BJ (cell line): Measurements from ENCODE around the gene AGBL4. TPM values are rescaled to one million over a fixed set of nuclear protein-coding genes. Genes with fewer than 3 reads are reported as not detected.
"Not testable (repeated sequence)": the region's sequence is repeated elsewhere in the genome, so short reads cannot be mapped to it uniquely, and the experiment has no call there.

Experiments used
- CTCF ChIA-PET: fragments of 350-600 bp; formaldehyde crosslinking; extraction: SDS; loops from one replicate; lab custom pipeline; 2021; ENCODE audit warnings: antibody characterized with exemption, inconsistent platforms; lab: Yijun Ruan, JAX
- POLR2A ChIA-PET: fragments of 300-600 bp; sonication (Branson Sonifier 250); formaldehyde crosslinking; extraction: SDS; loops from one replicate; lab custom pipeline; 2021; ENCODE audit warnings: antibody characterized with exemption; lab: Charles Lee
- DNase-seq: peaks from one replicate; pipeline ENCODE4 v3.0.0-alpha.2; 2011; ENCODE audit warnings: low read depth
- H3K27me3 ChIP-seq: 2 replicates; pipeline ENCODE4 v1.6.0; 2011; ENCODE audit warnings: low read length; ENCODE audit not compliant: control insufficient read depth, insufficient read depth
- H3K36me3 ChIP-seq: 2 replicates; pipeline ENCODE4 v1.5.1; 2011; ENCODE audit warnings: low read length; ENCODE audit not compliant: control insufficient read depth, insufficient read depth
- H3K4me3 ChIP-seq: 2 replicates; pipeline ENCODE4 v1.5.1; 2011; ENCODE audit warnings: low read depth, mild to moderate bottlenecking, control low read depth, low read length
- CTCF ChIP-seq: IDR thresholded peaks from 2 replicates; pipeline ENCODE4 v1.5.1; 2011; ENCODE audit warnings: low read depth, mild to moderate bottlenecking, control low read depth, inconsistent platforms, low read length, moderate library complexity; ENCODE audit not compliant: insufficient read depth
- polyA plus RNA-seq: library from polyadenylated mRNA; depleted of rRNA; stranded (reverse); fragments of >200 nt; gene quantifications from 2 replicates; pipeline ENCODE4 v1.2.3, GENCODE V29; 2011

The AGBL4 gene
- polyA plus RNA-seq, 1 experiment: not detected

GRCh38 chr1:48524892-48525467 lies 1498.8 kb downstream of the AGBL4 start:
- no peaks in the 10 kb centered on the region for H3K27me3 ChIP-seq

GRCh38 chr1:48523558-48523957 lies 1500.2 kb downstream of the AGBL4 start:
- no peaks in the 10 kb centered on the region for H3K27me3 ChIP-seq
- H3K36me3 ChIP-seq: no peaks in the 10 kb centered on the region
- ChIA-PET CTCF (interaction anchor here (1.7 kb wide), 1 partner anchor 12 kb away, joined by 3 read pairs; no protein-coding TSS in a partner anchor), POLR2A (no interaction called here)
- no peak overlapping the region for H3K4me3 ChIP-seq
- DNase-seq: no peak
- TF ChIP-seq CTCF: no peak

More at GRCh38 chr1:48524892-48525467, 1498.8 kb downstream of the AGBL4 start:
- no peak for TF ChIP-seq CTCF
- ChIA-PET CTCF (interaction anchor here (1.7 kb wide), 1 partner anchor 28 kb away, joined by 6 read pairs; no protein-coding TSS in a partner anchor), POLR2A (no interaction called here)
- Histone ChIP-seq H3K36me3 (no peaks in the 10 kb centered on the region), H3K4me3 (no peak overlapping the region)
- DNase-seq: no peak

GRCh38 chr1:48519896-48520295 lies 1503.9 kb downstream of the AGBL4 start:
- H3K4me3 ChIP-seq, H3K27me3 ChIP-seq, CTCF ChIA-PET, H3K36me3 ChIP-seq, DNase-seq, POLR2A ChIA-PET: not testable (repeated sequence)

GRCh38 chr1:48506870-48507269 lies 1516.9 kb downstream of the AGBL4 start:
- ChIA-PET POLR2A (no interaction called here), CTCF (interaction anchor here (2.1 kb wide), 1 partner anchor 10 kb away, joined by 7 read pairs; no protein-coding TSS in a partner anchor)
- no peak for DNase-seq
- Histone ChIP-seq H3K4me3 (no peak overlapping the region), H3K27me3 (no peaks in the 10 kb centered on the region), H3K36me3 (no peaks in the 10 kb centered on the region)
- no peak for TF ChIP-seq CTCF

- Histone ChIP-seq H3K36me3 (no peaks in the 10 kb centered on the region), H3K4me3 (no peak overlapping the region), H3K27me3 (no peaks in the 10 kb centered on the region)
- POLR2A ChIA-PET: interaction anchor here (0.6 kb wide), 1 partner anchor 29 kb away, joined by 7 read pairs; the partner anchor contains the start of gene SPATA6
- TF ChIP-seq CTCF: no peak
- no peak for DNase-seq
- CTCF ChIA-PET: interaction anchor here (1.1 kb wide), 1 partner anchor 29 kb away, joined by 4 read pairs; the partner anchor contains the start of gene SPATA6
Observed at GRCh38 chr1:48500541-48501450, 1523.0 kb downstream of the AGBL4 start.
